Vagina (tissue), 2 donors: ENCODE data around the gene SCTR.

Source experiments
- CTCF ChIP-seq, 3 experiments: fragments of 450-650 bp in 2 of 3; fragments of 200-600 bp in 1 of 3; sonication (generic) in 1 of 3; IDR thresholded peaks; one replicate each; pipeline ENCODE4 v1.5.1; 2017 to 2019; ENCODE audit warnings: antibody characterized with exemption in 3 of 3, mild to moderate bottlenecking in 2 of 3, moderate library complexity in 2 of 3
- POLR2AphosphoS5 ChIP-seq, 2 donors: sonication (generic); formaldehyde crosslinking; IDR thresholded peaks; one replicate each; pipeline ENCODE4 v1.9.0; 2017; ENCODE audit warnings: antibody characterized with exemption in 2 of 2, mild to moderate bottlenecking in 2 of 2, low read depth in 1 of 2; ENCODE audit not compliant: insufficient read depth in 1 of 2

DNA sequence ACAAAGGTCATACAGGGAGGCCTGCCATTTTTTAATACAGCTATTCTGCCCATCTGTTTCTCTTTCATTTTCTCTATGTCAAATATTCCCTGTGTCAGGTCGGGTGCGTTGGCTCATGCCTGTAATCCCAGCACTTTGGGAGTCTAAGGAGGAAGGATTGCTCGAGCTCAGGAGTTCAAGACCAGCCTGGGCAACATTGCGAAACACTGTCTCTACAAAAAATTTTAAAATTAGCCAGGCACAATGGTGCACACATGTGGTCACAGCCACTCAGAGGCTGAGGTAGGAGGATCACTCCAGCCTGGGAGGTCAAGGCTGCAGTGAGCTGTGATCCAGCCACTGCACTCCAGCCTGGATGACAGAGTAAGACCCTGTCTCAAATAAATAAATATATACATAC lies 57.9 kb downstream of the SCTR start:
- TF ChIP-seq CTCF (IDR thresholded peaks at IDR 0.05) (no peak), POLR2AphosphoS5 (IDR thresholded peaks at IDR 0.05; ENCODE audit: insufficient read depth in 1 of 2, low read depth in 1 of 2) (no peak)
